Epithelial cell of alveolus of lung (primary cell): ENCODE results near the gene GJC2. TPM values are rescaled to one million over a fixed set of nuclear protein-coding genes. Genes with fewer than 3 reads are reported as not detected.

ENCODE experiments used
- total RNA-seq: library from RNA; depleted of rRNA; stranded (reverse); fragments of >200 nt; gene quantifications from 2 replicates; pipeline ENCODE4 v1.2.1, GENCODE V29; 2015

Gene GJC2
- 2.6 and 4.6 TPM in 2 replicates for total RNA-seq

GRCh38 chr1:228149406-228150119, at the start of gene GJC2:
Gene GJC2, plus strand, starts transcription at chr1:228149930. Its CDS starts 7,829 bp downstream, at chr1:228157759.

DNA sequence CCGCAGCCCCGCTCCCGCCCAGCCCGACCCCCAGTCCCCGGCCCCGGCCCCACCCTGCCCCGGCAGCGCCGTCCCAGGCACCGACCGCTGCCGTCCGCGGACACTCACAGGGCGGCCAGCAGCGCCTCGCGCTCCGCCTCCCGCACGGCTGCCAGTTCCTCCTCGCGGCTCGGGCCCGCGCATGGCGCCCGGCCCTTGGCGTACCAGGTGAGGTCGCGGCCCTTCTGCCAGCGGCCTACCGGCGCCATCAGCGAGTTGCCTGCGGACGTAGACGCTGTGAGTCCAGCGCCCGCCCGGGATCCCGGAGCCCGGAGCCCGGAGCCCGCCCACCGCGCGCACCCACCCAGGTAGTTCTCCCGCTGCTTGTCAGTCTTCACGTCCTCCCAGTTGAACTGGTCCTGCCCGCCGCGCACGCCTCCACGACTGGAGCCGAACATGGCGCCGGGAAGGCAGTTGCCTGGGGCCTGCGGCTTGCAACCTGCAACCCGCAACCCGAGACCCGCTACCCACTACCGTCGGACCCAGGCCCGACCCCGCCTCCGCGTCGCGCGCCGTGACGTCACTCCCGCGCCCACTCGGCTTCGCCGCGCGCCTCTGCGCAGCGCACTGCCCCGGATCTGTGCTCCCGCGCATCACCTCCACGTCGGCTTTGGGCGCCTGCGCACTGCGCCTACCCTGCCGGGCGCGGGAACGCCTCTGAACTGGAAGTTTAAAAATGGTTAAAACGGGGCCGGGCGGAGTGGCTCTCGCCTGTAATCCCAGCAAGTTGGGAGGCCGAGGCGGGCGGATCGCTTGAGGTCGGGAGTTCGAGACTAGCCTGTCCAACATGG, 46.7 kb upstream of the GJC2 start, which contains the start of gene C1orf35:
C1orf35 (minus strand) TSS at position 535 of the 830 bp plus-strand sequence; CDS start at position 437, 98 bp downstream.

DNA sequence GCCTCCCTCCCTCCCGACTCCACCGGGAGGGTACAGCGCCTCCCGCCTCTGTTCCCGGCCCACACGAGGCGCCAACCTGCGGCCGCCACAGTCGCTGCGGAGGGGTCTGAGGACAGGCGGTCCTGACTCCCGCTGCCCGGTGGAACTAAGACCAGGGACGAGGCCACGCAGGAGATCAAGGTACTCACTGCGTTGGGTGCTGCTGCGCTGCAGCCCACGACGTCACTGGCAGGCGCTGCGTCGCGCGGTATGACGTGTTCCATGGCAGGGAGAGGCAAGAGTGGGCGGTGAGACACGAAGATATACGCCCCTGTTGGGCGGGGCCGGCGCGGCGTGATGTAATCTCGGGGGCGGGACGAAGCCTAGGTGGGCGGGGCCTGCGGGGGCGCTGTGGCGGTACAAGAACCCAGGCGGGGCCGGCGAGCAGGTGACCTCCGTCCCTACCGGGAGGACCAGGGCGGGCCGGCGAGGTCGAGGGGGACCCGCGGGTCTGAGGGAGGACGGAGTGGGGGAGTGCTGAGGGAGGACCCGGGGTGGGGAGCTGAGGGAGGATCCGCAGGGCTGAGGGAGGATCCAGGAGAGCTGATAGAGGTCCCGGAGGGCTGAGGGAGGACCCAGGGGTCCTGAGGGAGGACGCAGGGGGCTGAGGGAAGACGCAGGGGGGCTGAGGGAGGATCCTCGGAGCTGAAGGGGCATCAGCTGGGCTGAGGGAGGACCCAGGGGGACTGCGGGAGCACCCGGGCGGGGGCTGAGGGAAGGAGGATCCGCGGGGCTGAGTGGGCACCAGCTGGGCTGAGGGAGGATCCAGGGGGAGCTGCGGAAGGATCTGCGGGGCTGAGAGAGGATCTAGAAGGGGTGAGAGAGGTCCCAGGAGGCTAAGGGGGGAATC, 40.4 kb upstream of the GJC2 start, which contains the start of gene MRPL55:
MRPL55 (minus strand) TSS at position 227 of the 889 bp plus-strand sequence. CDS start 1,039 bp downstream, outside the sequence.

DNA sequence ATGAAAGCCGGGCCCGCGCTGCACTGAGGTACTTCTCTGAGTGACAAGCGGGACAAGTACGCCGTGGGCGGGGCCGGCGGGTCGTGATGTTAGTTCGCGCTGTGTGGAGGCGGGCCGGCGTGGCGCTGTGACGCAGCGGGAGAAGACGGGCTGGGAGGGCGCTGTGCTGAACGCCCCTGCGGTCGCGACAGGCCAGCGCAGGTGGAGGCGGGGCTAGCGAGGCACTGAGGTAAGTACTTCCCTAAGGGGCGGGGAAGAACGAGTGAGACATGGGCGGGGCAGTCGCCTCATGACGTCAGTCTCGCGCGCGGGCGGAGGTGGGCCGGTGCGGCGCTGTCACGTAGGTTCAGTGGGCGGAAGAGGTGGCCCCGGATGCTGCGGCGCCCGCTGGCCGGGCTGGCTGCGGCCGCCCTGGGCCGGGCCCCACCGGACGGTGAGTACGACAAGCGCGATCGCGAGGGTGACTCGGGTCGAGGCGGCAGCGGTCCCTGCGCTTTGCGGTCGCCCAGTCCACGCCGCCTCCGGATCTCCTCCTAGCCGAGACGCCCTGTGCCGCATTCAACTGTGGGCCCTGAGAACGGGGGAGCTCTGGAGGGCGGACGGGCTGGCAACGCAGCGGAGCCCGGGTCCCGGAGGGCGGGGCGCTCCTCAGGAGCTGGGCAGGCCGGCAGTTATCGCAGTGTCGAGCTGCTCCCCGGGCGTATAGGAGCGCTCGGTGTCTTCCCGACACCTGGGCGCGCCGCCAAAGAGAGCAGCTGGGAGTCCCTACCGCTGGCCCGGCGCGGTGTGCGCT, 9.6 kb upstream of the GJC2 start, which contains the start of gene GUK1:
GUK1 (plus strand) TSS at position 349 of the 793 bp plus-strand sequence; CDS start at position 373, 24 bp downstream.

GRCh38 chr1:228165372-228166169, 15.8 kb downstream of the GJC2 start, which contains the start of gene IBA57:
Gene IBA57, plus strand, starts transcription at chr1:228165804. Its CDS starts 13 bp downstream, at chr1:228165817.

GRCh38 chr1:228207851-228208821, 58.4 kb downstream of the GJC2 start, which contains the start of gene OBSCN:
Gene OBSCN, plus strand, starts transcription at chr1:228208044. Its CDS starts 3,740 bp downstream, at chr1:228211784.

Other genes with a start within 250 kb of the GJC2 start
- gene WNT9A, start 202.0 kb upstream of the GJC2 start, total RNA-seq: 0.65 and 0.72 TPM in 2 replicates
- not detected in 2 replicates for gene WNT3A, start 142.9 kb upstream of the GJC2 start, total RNA-seq
- 518 and 579 TPM in 2 replicates for gene ARF1, start 67.2 kb upstream of the GJC2 start, total RNA-seq
- gene C1orf35, start 46.6 kb upstream of the GJC2 start, total RNA-seq: 7.6 and 13.6 TPM in 2 replicates
- 54.5 and 69.2 TPM in 2 replicates for gene MRPL55, start 40.6 kb upstream of the GJC2 start, total RNA-seq
- 197 and 338 TPM in 2 replicates for gene GUK1, start 9.7 kb upstream of the GJC2 start, total RNA-seq
- 2.1 and 8.9 TPM in 2 replicates for gene IBA57, start 15.9 kb downstream of the GJC2 start, total RNA-seq
- 2.1 and 7.4 TPM in 2 replicates for gene OBSCN, start 58.1 kb downstream of the GJC2 start, total RNA-seq